Epithelial cell of proximal tubule (primary cell): ENCODE data around the gene NDUFAF8. TPM values are rescaled to one million over a fixed set of nuclear protein-coding genes. Genes with fewer than 3 reads are reported as not detected.

Source experiments
- DNase-seq: peaks from one replicate; pipeline ENCODE4 v3.0.0-alpha.2; 2011; ENCODE audit warnings: low read depth
- H3K4me3 ChIP-seq: 2 replicates; pipeline ENCODE4 v1.5.1; 2011; ENCODE audit warnings: low read depth, mild to moderate bottlenecking, low read length
- total RNA-seq: library from RNA; depleted of rRNA; stranded (reverse); fragments of >200 nt; gene quantifications from 2 replicates; pipeline ENCODE4 v1.2.3, GENCODE V29; 2015
- TF ChIP-seq, protein P1 (sequence below): conservative IDR thresholded peaks from 2 replicates; pipeline ENCODE4 v1.5.1; 2012; ENCODE audit warnings: low read depth, mild to moderate bottlenecking, low read length

Gene NDUFAF8
- total RNA-seq, 1 donor from 2014 or later, result 51.9 TPM

GRCh38 chr17:81193051-81193410 is 46.1 kb upstream of the NDUFAF8 start:
- TF ChIP-seq, protein P1, sequence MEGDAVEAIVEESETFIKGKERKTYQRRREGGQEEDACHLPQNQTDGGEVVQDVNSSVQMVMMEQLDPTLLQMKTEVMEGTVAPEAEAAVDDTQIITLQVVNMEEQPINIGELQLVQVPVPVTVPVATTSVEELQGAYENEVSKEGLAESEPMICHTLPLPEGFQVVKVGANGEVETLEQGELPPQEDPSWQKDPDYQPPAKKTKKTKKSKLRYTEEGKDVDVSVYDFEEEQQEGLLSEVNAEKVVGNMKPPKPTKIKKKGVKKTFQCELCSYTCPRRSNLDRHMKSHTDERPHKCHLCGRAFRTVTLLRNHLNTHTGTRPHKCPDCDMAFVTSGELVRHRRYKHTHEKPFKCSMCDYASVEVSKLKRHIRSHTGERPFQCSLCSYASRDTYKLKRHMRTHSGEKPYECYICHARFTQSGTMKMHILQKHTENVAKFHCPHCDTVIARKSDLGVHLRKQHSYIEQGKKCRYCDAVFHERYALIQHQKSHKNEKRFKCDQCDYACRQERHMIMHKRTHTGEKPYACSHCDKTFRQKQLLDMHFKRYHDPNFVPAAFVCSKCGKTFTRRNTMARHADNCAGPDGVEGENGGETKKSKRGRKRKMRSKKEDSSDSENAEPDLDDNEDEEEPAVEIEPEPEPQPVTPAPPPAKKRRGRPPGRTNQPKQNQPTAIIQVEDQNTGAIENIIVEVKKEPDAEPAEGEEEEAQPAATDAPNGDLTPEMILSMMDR, result no peak
- no peak overlapping the region for H3K4me3 ChIP-seq
- no peak for DNase-seq

- DNase-seq, result no peak
- no peak overlapping the region for H3K4me3 ChIP-seq
- TF ChIP-seq, protein P1, result no peak
Measured at GRCh38 chr17:81193470-81194224, 45.5 kb upstream of the NDUFAF8 start.

DNA sequence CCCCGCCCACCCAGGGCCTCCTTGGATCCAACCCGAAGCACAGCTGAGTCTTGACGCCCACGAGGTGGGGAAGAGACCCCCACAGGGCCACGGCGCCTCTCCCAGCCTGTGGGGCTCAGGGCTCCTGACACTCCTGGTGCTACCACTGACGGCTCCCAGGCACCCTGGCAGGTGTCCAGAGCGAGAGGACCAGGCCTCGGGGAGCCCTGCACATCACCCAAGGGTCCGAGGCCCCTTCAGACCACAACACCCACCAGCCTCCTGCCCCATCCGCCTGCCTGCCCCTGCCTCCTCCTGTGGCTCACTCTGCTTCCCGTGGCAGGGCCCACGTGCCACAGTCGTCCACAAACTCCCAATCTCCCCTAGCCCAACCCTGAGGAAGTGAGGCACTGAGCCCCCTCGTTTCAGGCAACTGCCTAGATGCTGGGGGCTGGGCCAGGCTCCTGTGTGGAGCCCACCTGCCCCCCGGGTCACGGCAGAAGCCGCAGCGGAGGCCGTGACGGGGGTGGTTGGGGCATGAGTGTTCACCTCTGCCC is 44.8 kb upstream of the NDUFAF8 start:
- DNase-seq, result no peak
- TF ChIP-seq, protein P1, result no peak
- H3K4me3 ChIP-seq, result no peak overlapping the region

- no peak overlapping the region for H3K4me3 ChIP-seq
- DNase-seq, result no peak
- TF ChIP-seq, protein P1, result no peak
Measured at GRCh38 chr17:81194941-81195901, 43.9 kb upstream of the NDUFAF8 start.

- no peak overlapping the region for H3K4me3 ChIP-seq
- no peak for DNase-seq
- TF ChIP-seq, protein P1, result no peak
Measured at GRCh38 chr17:81195941-81196495, 43.1 kb upstream of the NDUFAF8 start.

GRCh38 chr17:81196505-81197408 is 42.4 kb upstream of the NDUFAF8 start:
- no peak overlapping the region for H3K4me3 ChIP-seq
- TF ChIP-seq, protein P1, result no peak
- DNase-seq, result no peak
